Measurements from ENCODE around the gene GRIN2C. TPM values are rescaled to one million over a fixed set of nuclear protein-coding genes. Genes with fewer than 3 reads are reported as not detected.

Gene GRIN2C
- total and polyA plus RNA-seq, 2 donors (not counting 3 experiments of a cell fraction or from before 2014, with no cell fraction given) = 0.04 to 0.60 TPM

DNA sequence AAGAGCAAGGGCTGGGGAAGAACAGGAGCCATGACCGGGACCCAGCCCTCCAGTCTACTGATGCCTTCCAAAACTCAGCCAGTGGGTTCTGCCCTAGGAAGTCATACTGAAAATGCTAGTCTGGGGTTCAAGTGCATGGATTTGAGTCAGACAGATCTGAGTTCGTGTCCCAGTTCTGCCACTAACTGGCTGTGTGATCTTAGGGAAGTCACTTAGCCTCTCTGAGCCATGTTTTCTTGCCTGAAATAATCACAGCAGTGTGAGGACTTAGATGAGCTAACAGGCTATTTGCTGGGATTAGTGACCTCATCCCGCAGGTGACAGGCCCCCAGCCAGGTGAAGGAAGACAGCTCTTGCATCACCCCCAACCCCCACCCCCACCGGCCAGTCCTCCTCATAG lies 4.4 kb downstream of the GRIN2C start:
- CTCF ChIA-PET = interaction anchor here (12.3 to 14.2 kb wide), 2 partner anchors 12 to 63 kb away, joined by 227 to 325 read pairs; no protein-coding TSS in a partner anchor
- no TSS peak for BruUV-seq (replicated peaks)
- dilution Hi-C loops (cut with MboI; ENCODE audit: extremely low pct_ligation_motif_present, low sequenced_read_pairs) = no loop called here
- H3K9me1 ChIP-seq (replicated peaks; ENCODE audit: control insufficient read depth, extremely low read depth, insufficient read depth, low read length) = no peaks in the 10 kb centered on the region
- no peaks in the 10 kb centered on the region for H3K4me1 ChIP-seq (ENCODE audit: control insufficient read depth, extremely low read depth, insufficient read depth, low read length)
- no peak overlapping the region for H2AFZ ChIP-seq (ENCODE audit: low read depth, low read length)
- H3K9ac ChIP-seq (replicated peaks; ENCODE audit: extremely low read depth, insufficient read depth, low read length) = no peak overlapping the region
- no peaks in the 10 kb centered on the region for H4K20me1 ChIP-seq (replicated peaks; ENCODE audit: control insufficient read depth, extremely low read depth, insufficient read depth, low read length)
- H3K27me3 ChIP-seq (ENCODE audit: control insufficient read depth in 2 of 2, insufficient read depth in 2 of 2, low read length in 2 of 2) = peaks cover 55 to 56% of the 10 kb centered on the region in 2 experiments
- POLR2A ChIA-PET = interaction anchor here (2.0 kb wide), 1 partner anchor 18 kb away, joined by 7 read pairs; the partner anchor contains the start of gene FDXR
- no peaks in the 10 kb centered on the region for H3K9me3 ChIP-seq (replicated peaks; ENCODE audit: control insufficient read depth, insufficient read depth, low read length)
- no peaks in the 10 kb centered on the region for H3K79me2 ChIP-seq (ENCODE audit: control insufficient read depth, insufficient read depth, low read length)
- H3K4me3 ChIP-seq (replicated peaks in 1 of 3; ENCODE audit: insufficient read depth in 1 of 3, low read depth in 1 of 3, low read length in 3 of 3) = no peak overlapping the region
- no peak for TF ChIP-seq FOS (IDR thresholded peaks at IDR 0.05; ENCODE audit: borderline replicate concordance, insufficient read depth, low read length)
- TF ChIP-seq, protein P1, sequence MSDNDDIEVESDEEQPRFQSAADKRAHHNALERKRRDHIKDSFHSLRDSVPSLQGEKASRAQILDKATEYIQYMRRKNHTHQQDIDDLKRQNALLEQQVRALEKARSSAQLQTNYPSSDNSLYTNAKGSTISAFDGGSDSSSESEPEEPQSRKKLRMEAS (IDR thresholded peaks at IDR 0.05; ENCODE audit: insufficient read depth, insufficient read length) = no peak
- no peak for TF ChIP-seq POLR2AphosphoS5 (IDR thresholded peaks at IDR 0.05; ENCODE audit: insufficient read depth, low read depth, low read length)
- TF ChIP-seq GATA2 (IDR thresholded peaks at IDR 0.05; ENCODE audit: insufficient read depth, insufficient read length, low read depth, low read length) = no peak
- no peak for TF ChIP-seq JUN (IDR thresholded peaks at IDR 0.05; ENCODE audit: borderline replicate concordance, insufficient read depth, insufficient read length, low read depth)
- TF ChIP-seq EZH2 (IDR thresholded peaks at IDR 0.05; ENCODE audit: borderline replicate concordance, low read depth, low read length, severe bottlenecking) = no peak
- TF ChIP-seq MYC (IDR thresholded peaks at IDR 0.05; ENCODE audit: low read depth, low read length) = no peak
- TF ChIP-seq POLR2A (IDR thresholded peaks at IDR 0.05; ENCODE audit: low read depth, low read length) = no peak
- intact Hi-C loops (cut with micrococcal nuclease) = no loop called here
- FAIRE-seq (no peak), DNase-seq (ENCODE audit: low read depth, low spot score) (no peak)
- H3K36me3 ChIP-seq (ENCODE audit: control insufficient read depth in 2 of 2, extremely low read depth in 1 of 2, insufficient read depth in 2 of 2, low read length in 2 of 2) = no peaks in the 10 kb centered on the region
- no peak overlapping the region for H3K4me2 ChIP-seq (ENCODE audit: insufficient read depth, low read length)
- H3K27ac ChIP-seq (ENCODE audit: insufficient read depth, low read depth, low read length) = no peak overlapping the region

DNA sequence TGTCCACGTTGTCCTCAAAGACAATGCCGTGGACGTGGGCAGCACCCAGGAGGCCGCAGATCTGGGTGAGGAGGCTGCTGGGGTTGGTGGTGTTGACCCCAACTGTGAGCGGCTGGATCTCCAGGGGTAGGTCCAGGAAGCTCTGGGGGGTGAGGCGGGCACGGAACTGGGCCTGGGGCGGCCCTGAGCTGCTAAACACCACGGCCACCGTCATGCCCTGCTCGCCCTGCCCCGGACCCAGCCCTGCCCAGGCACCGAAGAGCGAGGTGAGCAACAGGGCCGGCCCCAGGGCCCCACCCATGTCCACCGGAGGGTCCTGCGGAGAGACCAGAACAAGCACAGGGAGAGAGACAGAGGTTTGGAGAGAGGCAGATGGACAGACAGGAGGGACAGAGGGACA lies 4.9 kb downstream of the GRIN2C start:
- peaks cover 50 to 52% of the 10 kb centered on the region in 2 experiments for H3K27me3 ChIP-seq (ENCODE audit: control insufficient read depth in 2 of 2, insufficient read depth in 2 of 2, low read length in 2 of 2)
- no peaks in the 10 kb centered on the region for H4K20me1 ChIP-seq (replicated peaks; ENCODE audit: control insufficient read depth, extremely low read depth, insufficient read depth, low read length)
- BruUV-seq (replicated peaks) = no TSS peak
- H3K9ac ChIP-seq (replicated peaks; ENCODE audit: extremely low read depth, insufficient read depth, low read length) = no peak overlapping the region
- no peak overlapping the region for H3K4me3 ChIP-seq (replicated peaks in 1 of 3; ENCODE audit: insufficient read depth in 1 of 3, low read depth in 1 of 3, low read length in 3 of 3)
- no peaks in the 10 kb centered on the region for H3K79me2 ChIP-seq (ENCODE audit: control insufficient read depth, insufficient read depth, low read length)
- no peak overlapping the region for H3K4me2 ChIP-seq (ENCODE audit: insufficient read depth, low read length)
- H3K4me1 ChIP-seq (ENCODE audit: control insufficient read depth, extremely low read depth, insufficient read depth, low read length) = no peaks in the 10 kb centered on the region
- dilution Hi-C loops (cut with MboI; ENCODE audit: extremely low pct_ligation_motif_present, low sequenced_read_pairs) (no loop called here), intact Hi-C loops (cut with micrococcal nuclease) (no loop called here)
- H3K36me3 ChIP-seq (ENCODE audit: control insufficient read depth in 2 of 2, extremely low read depth in 1 of 2, insufficient read depth in 2 of 2, low read length in 2 of 2) = no peaks in the 10 kb centered on the region
- no peak overlapping the region for H2AFZ ChIP-seq (ENCODE audit: low read depth, low read length)
- H3K9me3 ChIP-seq (replicated peaks; ENCODE audit: control insufficient read depth, insufficient read depth, low read length) = no peaks in the 10 kb centered on the region
- H3K27ac ChIP-seq (ENCODE audit: insufficient read depth, low read depth, low read length) = no peak overlapping the region
- TF ChIP-seq POLR2AphosphoS5 (IDR thresholded peaks at IDR 0.05; ENCODE audit: insufficient read depth, low read depth, low read length) = no peak
- no peak for TF ChIP-seq POLR2A (IDR thresholded peaks at IDR 0.05; ENCODE audit: low read depth, low read length)
- no peak for TF ChIP-seq EZH2 (IDR thresholded peaks at IDR 0.05; ENCODE audit: borderline replicate concordance, low read depth, low read length, severe bottlenecking)
- TF ChIP-seq JUN (IDR thresholded peaks at IDR 0.05; ENCODE audit: borderline replicate concordance, insufficient read depth, insufficient read length, low read depth) = no peak
- TF ChIP-seq GATA2 (IDR thresholded peaks at IDR 0.05; ENCODE audit: insufficient read depth, insufficient read length, low read depth, low read length) = no peak
- TF ChIP-seq, protein P2, sequence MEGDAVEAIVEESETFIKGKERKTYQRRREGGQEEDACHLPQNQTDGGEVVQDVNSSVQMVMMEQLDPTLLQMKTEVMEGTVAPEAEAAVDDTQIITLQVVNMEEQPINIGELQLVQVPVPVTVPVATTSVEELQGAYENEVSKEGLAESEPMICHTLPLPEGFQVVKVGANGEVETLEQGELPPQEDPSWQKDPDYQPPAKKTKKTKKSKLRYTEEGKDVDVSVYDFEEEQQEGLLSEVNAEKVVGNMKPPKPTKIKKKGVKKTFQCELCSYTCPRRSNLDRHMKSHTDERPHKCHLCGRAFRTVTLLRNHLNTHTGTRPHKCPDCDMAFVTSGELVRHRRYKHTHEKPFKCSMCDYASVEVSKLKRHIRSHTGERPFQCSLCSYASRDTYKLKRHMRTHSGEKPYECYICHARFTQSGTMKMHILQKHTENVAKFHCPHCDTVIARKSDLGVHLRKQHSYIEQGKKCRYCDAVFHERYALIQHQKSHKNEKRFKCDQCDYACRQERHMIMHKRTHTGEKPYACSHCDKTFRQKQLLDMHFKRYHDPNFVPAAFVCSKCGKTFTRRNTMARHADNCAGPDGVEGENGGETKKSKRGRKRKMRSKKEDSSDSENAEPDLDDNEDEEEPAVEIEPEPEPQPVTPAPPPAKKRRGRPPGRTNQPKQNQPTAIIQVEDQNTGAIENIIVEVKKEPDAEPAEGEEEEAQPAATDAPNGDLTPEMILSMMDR (IDR thresholded peaks at IDR 0.05; ENCODE audit: extremely low read depth in 1 of 2, insufficient read depth in 1 of 2, low read depth in 1 of 2, low read length in 2 of 2) = no peak
- no peak for TF ChIP-seq MYC (IDR thresholded peaks at IDR 0.05; ENCODE audit: low read depth, low read length)
- no peak for TF ChIP-seq FOS (IDR thresholded peaks at IDR 0.05; ENCODE audit: borderline replicate concordance, insufficient read depth, low read length)
- TF ChIP-seq, protein P1 (IDR thresholded peaks at IDR 0.05; ENCODE audit: insufficient read depth, insufficient read length) = no peak
- ChIA-PET POLR2A (no interaction called here), CTCF (interaction anchor here (12.3 to 14.2 kb wide), 2 partner anchors 11 to 63 kb away, joined by 227 to 325 read pairs; no protein-coding TSS in a partner anchor)
- no peak for FAIRE-seq
- H3K9me1 ChIP-seq (replicated peaks; ENCODE audit: control insufficient read depth, extremely low read depth, insufficient read depth, low read length) = no peaks in the 10 kb centered on the region
- DNase-seq (ENCODE audit: low read depth, low spot score) = no peak
